Right lobe of liver (tissue), 6 donors: Measurements from ENCODE around the gene LGALS8. TPM values are rescaled to one million over a fixed set of nuclear protein-coding genes. Genes with fewer than 3 reads are reported as not detected.

ENCODE experiments used
- ATAC-seq, 4 donors: fragments of 200-7000 bp; cut with Tn5 transposase; one replicate each; pipeline ENCODE4 v1.9.1; 2020; ENCODE audit warnings: mild to moderate bottlenecking in 4 of 4, moderate library complexity in 4 of 4
- DNase-seq, 3 donors: peaks; one replicate each; pipeline ENCODE4 v3.0.0-alpha.2; 2020
- H3K27ac ChIP-seq, 3 donors: fragments of 200-600 bp; one replicate each; pipeline ENCODE4 v1.8.0; 2022
- H3K27me3 ChIP-seq, 2 donors: fragments of 200-600 bp; one replicate each; pipeline ENCODE4 v1.8.0; 2022
- H3K36me3 ChIP-seq, 4 donors: fragments of 200-600 bp; sonication (generic) in 1 of 4; one replicate each; pipeline versions ENCODE4 v1.5.1 to v1.8.0; 2017 to 2022; ENCODE audit warnings: control low read depth in 1 of 4
- H3K4me1 ChIP-seq, 4 donors: fragments of 200-600 bp; sonication (generic) in 1 of 4; one replicate each; pipeline versions ENCODE4 v1.5.1 to v1.8.0; 2017 to 2022; ENCODE audit warnings: control low read depth in 1 of 4
- H3K4me3 ChIP-seq, 3 donors: fragments of 200-600 bp; one replicate each; pipeline ENCODE4 v1.8.0; 2022
- H3K9me3 ChIP-seq, 4 donors: fragments of 200-600 bp; sonication (generic) in 1 of 4; one replicate each; pipeline versions ENCODE4 v1.5.1 to v1.8.0; 2017 to 2022; ENCODE audit warnings: control low read depth in 1 of 4
- CTCF ChIP-seq, 4 donors: fragments of 200-600 bp in 3 of 4; fragments of 450-650 bp in 1 of 4; IDR thresholded peaks; one replicate each; pipeline versions ENCODE4 v1.5.1 to v1.8.0; 2016 to 2022; ENCODE audit warnings: antibody characterized with exemption in 4 of 4, mild to moderate bottlenecking in 2 of 4
- POLR2A ChIP-seq: fragments of 450-650 bp; IDR thresholded peaks from one replicate; pipeline ENCODE4 v1.6.1; 2017; ENCODE audit warnings: antibody characterized with exemption, mild to moderate bottlenecking
- WGBS: methylation state at CpG from one replicate; pipeline ENCODE4 v1.1.6; 2018; ENCODE audit warnings: low coverage, low lambda C conversion rate; ENCODE audit not compliant: insufficient coverage; ENCODE audit errors: missing lambda C conversion rate; 5-methylcytosine and 5-hydroxymethylcytosine counted together
- intact Hi-C, 2 donors: fragments of 100-400 bp; cut with DNase I; formaldehyde crosslinking; loops; one replicate each; pipeline versions ENCODE4 v1.11.2 to v1.14.1; 2022
- total RNA-seq, 6 experiments: library from RNA; depleted of rRNA in 2 of 6; stranded (reverse); fragments of >200 nt in 2 of 6; fragmentation: NEBNext Ultra II Directional in 3 of 6; extraction: Animal tissue kit (Norgen Biotek cat#: 25700) in 3 of 6; gene quantifications; one replicate each; pipeline versions ENCODE4 v1.1.0 to v1.2.4, GENCODE V29; 2016 to 2023
- donor health status: DM: no; HTN: yes; CAD: no.
- donor health status: DM: no; HTN: no; CAD: no.
- donor health status: DM: no; HTN: no; CAD: no.
- donor health status: DM: no; HTN: yes; CAD: no.
- donor health status: DM: no; HTN: yes; CAD: no.

Gene LGALS8
- total RNA-seq, 6 experiments from 2014 or later, result 30.4 to 69.3 (median 42.3) TPM

- WGBS, result 81% methylated on average over 5 of the region's 6 CpGs
- H3K36me3 ChIP-seq, result peaks cover 7 to 94% (median 47%) of the 10 kb centered on the region in 4 donors
Measured at GRCh38 chr1:236548452-236548851, 24.7 kb downstream of the LGALS8 start.

GRCh38 chr1:236550961-236551851, 27.4 kb downstream of the LGALS8 start:
- TF ChIP-seq POLR2A (no peak), CTCF (IDR thresholded peaks at IDR 0.05) (no peak)
- Histone ChIP-seq H3K36me3 (peaks cover 1 to 95% (median 42%) of the 10 kb centered on the region in 4 donors), H3K27ac (no peak overlapping the region), H3K4me3 (no peak overlapping the region), H3K27me3 (no peaks in the 10 kb centered on the region), H3K4me1 (no peaks in the 10 kb centered on the region), H3K9me3 (no peaks in the 10 kb centered on the region)
- DNase-seq (no peak), ATAC-seq (no peak)
- intact Hi-C loops, result no loop called here
- WGBS, result 86% methylated on average over 13 of the region's 13 CpGs

More at GRCh38 chr1:236548452-236548851, 24.7 kb downstream of the LGALS8 start:
- DNase-seq (no peak), ATAC-seq (no peak)
- H3K4me1 ChIP-seq, result no peaks in the 10 kb centered on the region
- intact Hi-C loops, result no loop called here
- no peak overlapping the region for H3K27ac ChIP-seq
- no peaks in the 10 kb centered on the region for H3K27me3 ChIP-seq
- no peaks in the 10 kb centered on the region for H3K9me3 ChIP-seq
- TF ChIP-seq POLR2A (no peak), CTCF (IDR thresholded peaks at IDR 0.05) (no peak)
- no peak overlapping the region for H3K4me3 ChIP-seq

- Histone ChIP-seq H3K9me3 (no peaks in the 10 kb centered on the region), H3K27ac (no peak overlapping the region), H3K4me1 (no peaks in the 10 kb centered on the region), H3K36me3 (peaks cover 0 to 96% (median 41%) of the 10 kb centered on the region in 4 donors), H3K4me3 (no peak overlapping the region), H3K27me3 (no peaks in the 10 kb centered on the region)
- 80% methylated on average over 6 of the region's 6 CpGs for WGBS
- ATAC-seq (no peak), DNase-seq (no peak)
- intact Hi-C loops, result no loop called here
- TF ChIP-seq POLR2A, result no peak
- TF ChIP-seq CTCF (IDR thresholded peaks at IDR 0.05), result no peak
Measured at GRCh38 chr1:236552096-236552495, 28.3 kb downstream of the LGALS8 start.

GRCh38 chr1:236552901-236553300, 29.1 kb downstream of the LGALS8 start:
- Histone ChIP-seq H3K36me3 (peaks cover 0 to 97% (median 39%) of the 10 kb centered on the region in 4 donors), H3K27ac (no peak overlapping the region), H3K27me3 (no peaks in the 10 kb centered on the region), H3K4me1 (no peaks in the 10 kb centered on the region), H3K4me3 (no peak overlapping the region), H3K9me3 (no peaks in the 10 kb centered on the region)
- 43% methylated on average over 1 of the region's 1 CpG for WGBS
- TF ChIP-seq CTCF (IDR thresholded peaks at IDR 0.05), result no peak
- TF ChIP-seq POLR2A, result no peak
- intact Hi-C loops, result no loop called here
- no peak for DNase-seq
- ATAC-seq, result no peak
